OCI-LY7 (cell line): ENCODE results near the gene DGKH. TPM values are rescaled to one million over a fixed set of nuclear protein-coding genes. Genes with fewer than 3 reads are reported as not detected.

Experiments
- BruUV-seq: library from RNA; stranded (reverse); fragments of 400-500 nt; replicated peaks from 2 replicates; lab custom pipeline; 2021; lab: Mats Ljungman, UMichigan
- CTCF ChIA-PET: fragments of 300-600 bp; sonication (Branson Sonifier 250); formaldehyde crosslinking; loops from one replicate; lab custom pipeline; 2022; ENCODE audit warnings: antibody characterized with exemption; ENCODE audit not compliant: unreplicated experiment; lab: Charles Lee
- POLR2A ChIA-PET: fragments of 300-600 bp; sonication (Branson Sonifier 250); formaldehyde crosslinking; loops from one replicate; lab custom pipeline; 2022; ENCODE audit warnings: antibody characterized with exemption; lab: Charles Lee
- DNase-seq: peaks from one replicate; pipeline ENCODE4 v3.0.0-alpha.2; 2015; ENCODE audit warnings: low spot score
- H2AFZ ChIP-seq: fragments of 200-600 bp; sonication (generic), shearing (Covaris generic); 2 replicates; pipeline ENCODE4 v1.6.1; 2014; ENCODE audit warnings: mild to moderate bottlenecking, antibody characterized with exemption, low read length, moderate library complexity
- H3K27ac ChIP-seq: fragments of 200-600 bp; sonication (generic); 2 replicates; pipeline ENCODE4 v1.5.1; 2014; ENCODE audit warnings: mixed run types, low read depth, mild to moderate bottlenecking, moderate library complexity, low read length, inconsistent platforms; ENCODE audit not compliant: poor library complexity, severe bottlenecking
- H3K36me3 ChIP-seq: fragments of 200-600 bp; sonication (generic); 2 replicates; pipeline ENCODE4 v1.6.1; 2014; ENCODE audit warnings: mild to moderate bottlenecking, antibody characterized with exemption, low read length, moderate library complexity, mixed read lengths; ENCODE audit not compliant: insufficient read depth
- H3K4me1 ChIP-seq: fragments of 200-600 bp; sonication (generic); 2 replicates; pipeline ENCODE4 v1.5.1; 2014; ENCODE audit warnings: mild to moderate bottlenecking, low read length; ENCODE audit not compliant: insufficient read depth, poor library complexity, severe bottlenecking
- H3K4me2 ChIP-seq: fragments of 200-600 bp; sonication (generic); 2 replicates; pipeline ENCODE4 v1.6.1; 2014; ENCODE audit warnings: mild to moderate bottlenecking, low read length
- H3K4me3 ChIP-seq: fragments of 200-600 bp; sonication (generic); 2 replicates; pipeline ENCODE4 v1.5.1; 2014; ENCODE audit warnings: mild to moderate bottlenecking, low read depth, low read length; ENCODE audit not compliant: poor library complexity, severe bottlenecking
- H3K79me2 ChIP-seq: fragments of 200-600 bp; sonication (generic); 2 replicates; pipeline ENCODE4 v1.6.1; 2016; ENCODE audit warnings: low read depth, mild to moderate bottlenecking, low read length, moderate library complexity, mixed read lengths; ENCODE audit not compliant: insufficient read depth
- H3K9me2 ChIP-seq: fragments of 200-600 bp; sonication (generic); 2 replicates; pipeline ENCODE4 v1.6.1; 2016; ENCODE audit warnings: mild to moderate bottlenecking, low read length, mixed read lengths; ENCODE audit not compliant: insufficient read depth
- H3K9me3 ChIP-seq: fragments of 200-600 bp; sonication (generic); 2 replicates; pipeline ENCODE4 v1.6.1; 2014; ENCODE audit warnings: mild to moderate bottlenecking, mixed run types, low read length, mixed read lengths
- H4K20me1 ChIP-seq: fragments of 200-600 bp; sonication (generic); 2 replicates; pipeline ENCODE4 v1.6.1; 2014; ENCODE audit warnings: mild to moderate bottlenecking, antibody characterized with exemption, low read length, moderate library complexity, mixed read lengths; ENCODE audit not compliant: insufficient read depth
- CTCF ChIP-seq: fragments of 200-600 bp; sonication (generic); conservative IDR thresholded peaks from 2 replicates; pipeline ENCODE4 v1.5.1; 2014; ENCODE audit warnings: mild to moderate bottlenecking, antibody characterized with exemption, low read length, moderate library complexity, mixed read lengths
- EZH2phosphoT487 ChIP-seq: fragments of 200-600 bp; sonication (generic); IDR thresholded peaks from 2 replicates; pipeline ENCODE4 v1.6.1; 2018; ENCODE audit warnings: low read depth, borderline replicate concordance, mild to moderate bottlenecking, mixed run types, antibody characterized with exemption, low read length, moderate library complexity, mixed read lengths
- intact Hi-C: fragments of 100-400 bp; cut with micrococcal nuclease; formaldehyde crosslinking; loops from one replicate; pipeline ENCODE4 v1.10.0; 2022; ENCODE audit not compliant: unreplicated experiment
- total RNA-seq, 2 experiments: library from RNA; depleted of rRNA in 1 of 2; stranded (reverse); fragments of >200 nt in 1 of 2; shearing (Covaris generic) in 1 of 2; gene quantifications; 2 replicates each; pipeline ENCODE4 v1.2.3, GENCODE V29; 2014 to 2022

The DGKH gene
- total RNA-seq, 2 experiments from 2014 or later: 6.2 to 16.1 TPM

DNA sequence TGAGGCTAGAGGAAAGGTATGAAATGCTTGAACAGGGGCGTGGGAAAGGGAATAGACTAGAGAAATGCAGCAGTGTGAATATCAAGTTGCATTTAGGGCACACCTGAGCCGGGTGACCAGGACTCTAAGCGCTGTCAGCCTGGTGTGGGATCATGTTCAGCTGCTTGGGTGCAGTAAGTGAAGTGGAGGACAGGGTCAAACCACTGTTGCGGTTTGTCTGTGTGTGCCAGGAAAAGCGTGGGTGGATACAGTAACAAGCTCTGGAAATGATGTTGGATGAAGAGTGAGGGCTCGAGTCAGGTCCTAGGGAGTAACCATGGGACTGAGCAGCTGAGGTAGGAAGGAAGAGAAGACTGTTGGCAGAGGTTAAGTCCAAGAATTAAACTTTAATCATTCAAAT, 15.8 kb downstream of the DGKH start:
- DNase-seq: no peak
- CTCF ChIA-PET: no interaction called here
- intact Hi-C loops: no loop called here
- H3K36me3 ChIP-seq: 0 out of 2 replicates have a peak, but pooled peaks cover 3% of the 10 kb centered on the region
- no peaks in the 10 kb centered on the region for H3K9me3 ChIP-seq
- TF ChIP-seq CTCF (no peak), EZH2phosphoT487 (no peak)
- H3K9me2 ChIP-seq: no peaks in the 10 kb centered on the region
- H3K4me3 ChIP-seq: no peak overlapping the region
- H3K27ac ChIP-seq: no peak overlapping the region
- no peak overlapping the region for H2AFZ ChIP-seq
- no peaks in the 10 kb centered on the region for H3K79me2 ChIP-seq
- POLR2A ChIA-PET: interaction anchor here (0.5 to 0.6 kb wide), 2 partner anchors 48 to 935 kb away, joined by 3 read pairs; no protein-coding TSS in a partner anchor
- no peaks in the 10 kb centered on the region for H3K4me1 ChIP-seq
- H4K20me1 ChIP-seq: no peaks in the 10 kb centered on the region
- BruUV-seq: no TSS peak
- no peak overlapping the region for H3K4me2 ChIP-seq

- intact Hi-C loops: no loop called here
- Histone ChIP-seq H3K9me3 (no peaks in the 10 kb centered on the region), H3K9me2 (no peaks in the 10 kb centered on the region), H3K4me3 (no peak overlapping the region), H3K27ac (no peak overlapping the region), H2AFZ (no peak overlapping the region), H3K79me2 (no peaks in the 10 kb centered on the region), H3K4me2 (no peak overlapping the region), H3K4me1 (no peaks in the 10 kb centered on the region), H4K20me1 (no peaks in the 10 kb centered on the region), H3K36me3 (0 out of 2 replicates have a peak, but pooled peaks cover 3% of the 10 kb centered on the region)
- DNase-seq: no peak
- BruUV-seq: no TSS peak
- ChIA-PET CTCF (no interaction called here), POLR2A (interaction anchor here (0.7 to 0.8 kb wide), 2 partner anchors 11 to 31 kb away, joined by 3 read pairs; no protein-coding TSS in a partner anchor)
- no peak for TF ChIP-seq CTCF
These were observed 16.5 kb downstream of the DGKH start for GRCh38 chr13:42064966-42065365.

DNA sequence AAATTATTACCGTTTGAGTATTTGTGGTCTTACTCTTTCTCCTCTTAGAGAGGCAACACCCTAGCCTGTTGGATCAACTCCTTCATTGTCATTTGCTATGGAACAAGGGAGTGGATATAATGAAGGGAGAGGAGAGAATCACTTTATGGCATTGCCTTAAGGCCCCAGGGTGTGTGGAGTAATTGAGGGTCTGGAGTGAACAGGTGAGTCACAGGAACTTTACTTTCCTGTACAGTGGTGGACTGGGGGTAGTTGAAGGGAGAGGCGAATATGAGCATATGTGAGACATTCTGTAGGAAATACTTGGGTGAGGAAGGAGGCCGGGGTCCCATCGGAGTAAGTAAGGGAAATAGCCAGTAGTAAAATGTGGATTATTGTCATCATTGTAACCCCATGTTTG, 17.0 kb downstream of the DGKH start:
- Histone ChIP-seq H3K36me3 (0 out of 2 replicates have a peak, but pooled peaks cover 3% of the 10 kb centered on the region), H3K4me1 (no peaks in the 10 kb centered on the region), H3K27ac (no peak overlapping the region), H3K9me2 (no peaks in the 10 kb centered on the region), H2AFZ (no peak overlapping the region), H4K20me1 (no peaks in the 10 kb centered on the region), H3K4me3 (no peak overlapping the region), H3K4me2 (no peak overlapping the region), H3K79me2 (no peaks in the 10 kb centered on the region), H3K9me3 (no peaks in the 10 kb centered on the region)
- TF ChIP-seq EZH2phosphoT487 (no peak), CTCF (no peak)
- ChIA-PET POLR2A (interaction anchor here (0.7 to 0.8 kb wide), 2 partner anchors 10 to 30 kb away, joined by 3 read pairs; no protein-coding TSS in a partner anchor), CTCF (no interaction called here)
- intact Hi-C loops: no loop called here
- no TSS peak for BruUV-seq
- no peak for DNase-seq
